HG02970 (cell line): ENCODE data around the gene UNC13C.

Experiments used
- ATAC-seq: cut with Tn5 transposase; IDR thresholded peaks from one replicate; pipeline ENCODE4 v1.9.1; 2021; ENCODE audit warnings: mild to moderate bottlenecking, moderate library complexity, moderate number of reproducible peaks; ENCODE audit not compliant: unreplicated experiment, low FRiP score

UNC13C gene

GRCh38 chr15:54605556-54605955 lies 627.3 kb downstream of the UNC13C start:
- no peak for ATAC-seq

- ATAC-seq, result no peak
These were observed 630.9 kb downstream of the UNC13C start for GRCh38 chr15:54608876-54609835.

DNA sequence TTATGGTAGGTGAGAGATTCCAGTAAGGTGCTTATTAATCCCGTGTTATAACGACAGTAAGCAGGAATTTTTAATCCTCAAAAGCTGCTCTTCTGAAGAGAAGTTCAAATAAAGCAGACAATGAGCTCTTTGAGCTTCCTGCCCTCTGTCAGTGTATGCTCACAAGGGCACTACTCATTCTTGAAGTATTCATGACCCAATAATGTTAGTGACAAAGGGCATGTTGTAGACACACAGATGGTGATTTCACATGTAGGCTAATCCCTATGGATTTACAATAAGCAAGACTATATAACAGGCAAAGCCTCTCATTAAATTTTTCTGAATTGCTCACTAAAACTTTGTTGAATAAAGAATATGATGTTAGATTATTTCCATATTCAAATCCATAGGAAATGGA lies 639.9 kb downstream of the UNC13C start:
- ATAC-seq, result no peak

DNA sequence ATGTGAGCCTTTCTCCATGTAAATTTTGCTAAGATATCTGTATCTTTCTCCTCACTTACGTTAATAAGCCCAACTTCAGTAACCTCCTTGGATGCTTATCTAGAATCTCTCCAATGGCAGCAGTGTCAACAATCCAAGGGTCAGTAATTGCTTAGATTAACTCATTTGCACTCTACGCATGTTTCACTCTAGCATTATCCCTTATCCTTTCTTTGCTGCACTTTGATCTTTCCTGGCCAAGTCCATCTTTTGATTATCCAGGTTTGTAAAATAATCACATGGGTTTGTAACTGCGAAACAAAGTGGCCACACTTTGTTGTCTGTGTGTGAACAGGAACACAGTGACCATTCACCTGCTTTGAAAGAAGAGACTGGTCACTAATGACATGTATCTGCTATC lies 640.9 kb downstream of the UNC13C start:
- no peak for ATAC-seq

- no peak for ATAC-seq
These were observed 642.7 kb downstream of the UNC13C start for GRCh38 chr15:54620916-54621315.

- no peak for ATAC-seq
These were observed 657.9 kb downstream of the UNC13C start for GRCh38 chr15:54636147-54636546.

DNA sequence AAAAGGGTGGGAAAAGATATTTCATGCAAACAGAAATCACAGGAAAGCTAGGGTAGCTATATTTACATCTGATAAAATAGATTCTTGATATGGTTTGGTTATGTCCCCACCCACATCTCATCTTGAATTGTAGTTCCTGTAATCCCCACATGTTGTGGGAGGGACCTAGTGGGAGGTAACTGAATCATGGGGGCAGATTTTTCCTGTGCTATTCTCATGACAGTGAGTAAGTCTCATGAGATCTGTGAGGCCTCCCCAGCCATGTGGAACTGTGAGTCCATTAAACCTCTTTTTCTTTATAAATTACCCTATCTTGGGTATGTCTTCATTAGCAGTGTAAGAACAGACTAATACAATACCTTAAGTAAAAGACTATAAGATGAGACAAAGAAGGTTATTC lies 660.4 kb downstream of the UNC13C start:
- no peak for ATAC-seq

DNA sequence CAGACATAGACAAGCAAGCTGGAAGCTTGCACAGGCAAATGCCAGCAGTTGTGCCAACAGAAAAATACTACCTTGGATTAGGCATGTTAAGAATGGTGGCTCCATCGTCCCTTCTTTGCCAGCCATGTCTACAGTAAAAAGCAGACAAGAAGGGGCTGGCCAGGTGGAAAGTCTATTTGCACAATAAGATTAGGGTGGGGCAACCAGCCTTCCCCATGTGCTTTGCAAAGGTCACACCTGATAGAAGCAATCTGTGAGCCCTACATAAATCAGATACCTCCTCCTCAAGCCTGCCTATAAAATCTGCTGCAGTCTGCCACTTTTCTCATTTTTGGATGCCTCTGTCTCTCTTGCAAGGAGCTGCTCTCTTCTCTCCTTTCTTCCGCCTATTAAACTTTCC lies 662.6 kb downstream of the UNC13C start:
- ATAC-seq, result no peak

DNA sequence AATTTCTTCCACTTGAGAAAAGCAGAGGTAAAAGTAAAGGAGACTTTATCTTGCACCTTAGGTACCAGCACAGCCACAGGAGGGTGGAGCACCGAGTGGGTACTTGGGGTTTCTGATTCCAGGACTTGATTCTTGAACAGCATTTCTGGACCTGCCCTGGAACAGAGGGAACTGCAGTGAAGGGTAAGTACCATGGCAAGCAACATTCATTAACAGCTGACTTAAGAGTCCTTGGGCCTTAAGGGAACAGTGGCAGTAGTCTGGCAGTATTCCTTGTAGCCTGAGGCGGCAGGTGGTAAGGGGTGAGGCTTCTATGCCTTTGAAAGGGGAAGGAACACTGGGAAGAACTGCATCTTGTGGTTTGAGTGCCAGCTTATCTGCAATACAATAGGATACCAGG lies 666.6 kb downstream of the UNC13C start:
- no peak for ATAC-seq

GRCh38 chr15:54659646-54660045 lies 681.4 kb downstream of the UNC13C start:
- ATAC-seq, result no peak

DNA sequence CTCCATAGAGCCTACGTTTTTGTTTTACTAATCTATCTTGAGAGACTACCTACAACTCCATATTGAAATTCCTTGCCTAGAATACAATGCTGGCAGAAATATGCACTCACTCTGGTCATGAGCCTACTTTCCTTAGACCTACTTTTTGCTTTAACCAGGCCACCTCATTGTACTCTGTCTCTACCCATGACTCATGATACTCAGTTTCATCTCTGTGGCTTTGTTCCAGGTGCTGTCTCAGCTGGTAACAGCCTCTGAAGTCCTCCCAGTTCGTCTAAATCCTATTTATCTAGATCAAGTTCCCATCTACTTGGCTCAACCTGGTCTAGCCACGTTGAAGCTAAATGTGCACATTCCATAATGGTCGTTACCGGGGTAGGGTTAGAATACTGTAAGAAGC lies 682.1 kb downstream of the UNC13C start:
- ATAC-seq, result no peak

DNA sequence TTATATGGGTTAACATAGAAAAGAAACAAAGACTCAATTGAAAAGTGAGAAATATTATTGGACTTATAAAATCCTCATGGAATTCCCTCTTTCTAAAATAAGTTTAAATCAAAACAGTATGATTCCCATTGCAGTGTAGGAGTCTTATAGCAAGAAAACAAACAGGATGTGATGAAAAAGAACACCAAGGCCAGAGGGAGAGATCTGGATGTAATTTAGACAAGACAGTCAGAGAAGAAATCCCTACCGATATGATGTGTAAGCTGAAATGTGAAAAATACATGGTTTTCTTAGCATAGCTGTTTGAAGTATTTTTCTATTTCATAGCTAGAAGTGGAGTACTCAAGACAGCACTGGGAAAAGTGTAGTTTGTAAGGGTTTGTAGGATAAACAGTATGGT lies 697.0 kb downstream of the UNC13C start:
- no peak for ATAC-seq

DNA sequence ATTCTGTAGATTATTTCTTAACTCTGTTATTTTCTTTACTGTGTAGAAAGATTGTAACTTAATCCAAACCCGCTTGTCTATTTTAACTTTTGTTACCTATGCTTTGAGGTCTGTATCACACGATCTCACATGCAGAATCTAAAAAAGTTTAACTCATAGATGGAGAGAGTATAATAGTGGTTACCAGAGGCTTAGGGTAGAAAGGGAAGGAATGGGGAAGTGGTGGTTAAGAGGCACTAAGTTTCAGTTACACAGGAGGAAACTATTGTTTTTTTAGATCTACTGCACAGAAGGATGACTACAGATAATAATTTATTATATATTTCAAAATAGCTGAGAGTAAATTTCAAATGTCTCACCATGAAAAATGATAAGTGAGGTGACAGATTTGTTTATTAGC lies 703.3 kb downstream of the UNC13C start:
- no peak for ATAC-seq
